HG03135 (cell line): ENCODE results near the gene CUZD1.
A peak's percentile ranks its signal among the peaks of the same experiment; 100 is the strongest.
"Not testable (repeated sequence)": the region's sequence is repeated elsewhere in the genome, so short reads cannot be mapped to it uniquely, and the experiment has no call there.

ENCODE experiments used
- ATAC-seq: cut with Tn5 transposase; IDR thresholded peaks from one replicate; pipeline ENCODE4 v1.9.1; 2021; ENCODE audit warnings: mild to moderate bottlenecking, moderate library complexity; ENCODE audit not compliant: unreplicated experiment

CUZD1 gene

DNA sequence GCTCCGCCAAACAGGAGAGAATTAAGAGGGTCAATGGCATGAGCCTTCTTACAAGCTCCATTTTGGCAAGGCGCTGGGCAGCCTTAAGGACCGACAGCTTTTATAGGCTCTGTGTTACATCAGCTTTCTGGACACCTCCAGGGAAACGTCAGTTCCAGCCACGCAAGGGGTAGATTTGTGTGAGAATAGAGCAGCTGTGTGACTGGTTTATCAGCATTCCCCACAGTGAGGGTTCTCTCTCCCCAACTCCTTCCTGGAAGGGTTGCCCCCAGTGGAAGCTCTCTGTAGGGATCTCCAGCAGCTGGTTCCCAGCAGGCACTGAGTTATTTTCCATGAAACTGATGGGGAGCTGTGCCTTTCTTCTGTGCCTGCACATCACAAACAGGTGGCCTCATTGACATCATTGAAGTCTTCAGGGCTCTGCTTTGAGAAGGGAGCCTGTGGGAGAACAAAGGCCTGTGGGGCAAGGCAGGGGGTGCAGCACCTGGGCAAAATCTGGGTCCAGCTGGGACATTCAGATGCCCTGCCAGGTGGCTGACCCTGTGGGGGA, at the start of gene CUZD1:
TSS of gene CUZD1 (minus strand) at position 75 of the 550 bp plus-strand sequence. CDS start at position 61, 14 bp downstream.
- ATAC-seq, result no peak

- no peak for ATAC-seq
Measured at GRCh38 chr10:122894261-122894944, 48.7 kb upstream of the CUZD1 start.

DNA sequence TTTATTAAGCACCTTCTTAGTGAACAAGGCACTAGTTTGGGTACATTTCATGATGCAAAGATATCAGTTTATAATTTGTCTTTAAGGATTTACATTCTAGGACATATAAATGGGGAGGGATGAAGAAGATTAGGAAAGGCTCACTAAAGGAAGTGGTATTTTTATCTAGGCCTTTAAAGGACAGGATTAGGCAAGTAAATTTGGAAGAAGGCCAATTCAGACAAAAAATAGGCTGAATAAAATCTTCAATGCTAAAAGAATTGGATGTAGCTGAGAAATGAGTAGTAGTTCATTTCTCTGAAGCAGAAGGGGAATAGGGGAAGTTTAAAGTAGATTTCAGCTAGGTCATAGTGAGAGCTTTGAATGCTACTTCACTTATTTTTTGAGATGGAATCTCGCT, 38.5 kb upstream of the CUZD1 start:
- no peak for ATAC-seq

DNA sequence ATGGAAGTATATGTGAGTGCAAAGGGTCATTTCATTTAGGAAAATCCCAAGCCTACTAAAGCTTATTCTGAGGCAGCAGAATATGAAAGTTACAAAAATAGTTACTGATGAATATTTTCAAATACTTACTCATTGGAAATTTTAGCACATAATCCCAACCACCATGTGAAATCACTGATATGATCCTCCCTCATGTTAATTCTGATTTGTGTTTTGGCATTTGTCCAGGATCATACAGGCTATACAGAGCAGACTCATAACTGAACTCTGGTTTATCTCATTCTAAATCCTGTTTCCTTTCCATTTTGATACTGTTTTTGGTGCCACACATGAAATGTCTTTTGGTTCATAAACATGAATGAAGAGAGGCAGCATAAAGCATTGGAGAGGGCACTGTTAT, 37.1 kb upstream of the CUZD1 start:
- no peak for ATAC-seq

GRCh38 chr10:122879339-122880273, 33.9 kb upstream of the CUZD1 start, which contains the start of gene FAM24B:
Gene FAM24B (minus strand): TSS chr10:122879581. CDS start chr10:122850515, 29,066 bp downstream.
- peak; percentile 85 for ATAC-seq

GRCh38 chr10:122878799-122879338, 33.2 kb upstream of the CUZD1 start:
- ATAC-seq, result peak; percentile 15

DNA sequence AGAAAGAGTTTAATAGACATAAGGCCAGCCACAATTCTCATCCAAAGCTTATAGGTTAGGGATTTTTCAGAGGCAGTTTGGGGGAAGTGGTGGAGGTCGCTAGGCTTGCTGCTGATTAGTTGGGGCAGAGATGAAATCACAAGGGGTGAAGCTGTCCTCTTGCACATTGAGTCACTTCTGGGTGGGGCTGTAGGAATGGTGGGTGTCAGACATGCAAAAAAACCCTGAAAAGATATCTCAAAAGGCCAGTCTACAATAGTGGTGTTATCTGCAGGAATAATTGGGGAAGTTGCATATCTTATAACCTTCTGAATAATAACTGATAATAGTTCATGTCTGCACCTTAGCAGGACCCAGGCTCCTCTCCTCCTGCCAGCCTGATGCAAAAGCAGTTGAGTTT, 31.6 kb upstream of the CUZD1 start:
- ATAC-seq, result no peak

DNA sequence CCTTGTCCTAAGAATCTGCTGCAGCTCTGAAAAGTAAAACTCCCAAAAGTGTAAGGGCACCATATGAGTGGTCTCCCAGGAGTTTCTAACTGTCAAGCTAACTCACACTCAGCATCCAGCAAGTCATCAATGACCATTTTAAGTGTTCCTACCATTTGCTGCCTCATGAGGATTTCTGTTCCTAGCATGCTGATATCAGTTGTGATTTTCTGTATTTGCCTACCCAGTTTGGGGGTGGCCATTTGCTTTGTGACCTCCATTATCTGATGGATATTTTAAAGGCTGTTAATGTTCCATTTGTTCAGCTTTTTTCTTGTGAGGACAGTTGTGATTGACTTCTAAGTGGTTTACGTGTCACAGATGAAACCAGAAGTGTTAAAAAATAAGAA, 30.8 kb upstream of the CUZD1 start:
- ATAC-seq, result no peak

GRCh38 chr10:122875843-122876466, 30.3 kb upstream of the CUZD1 start:
- ATAC-seq, result no peak

- ATAC-seq, result not testable (repeated sequence)
Measured at GRCh38 chr10:122871947-122872346, 26.3 kb upstream of the CUZD1 start.

DNA sequence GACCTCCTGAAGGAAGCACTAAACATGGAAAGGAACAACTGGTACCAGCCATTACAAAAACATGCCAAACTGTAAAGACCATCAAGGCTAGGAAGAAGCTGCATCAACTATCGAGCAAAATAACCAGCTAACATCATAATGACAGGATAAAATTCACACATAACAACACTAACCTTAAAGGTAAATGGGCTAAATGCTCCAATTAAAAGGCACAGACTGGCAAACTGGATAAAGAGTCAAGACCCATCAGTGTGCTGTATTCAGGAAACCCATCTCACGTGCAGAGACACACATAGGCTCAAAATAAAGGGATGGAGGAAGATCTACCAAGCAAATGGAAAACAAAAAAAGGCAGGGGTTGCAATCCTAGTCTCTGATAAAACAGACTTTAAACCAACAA, 23.1 kb upstream of the CUZD1 start:
- not testable (repeated sequence) for ATAC-seq

- not testable (repeated sequence) for ATAC-seq
Measured at GRCh38 chr10:122866757-122867482, 21.3 kb upstream of the CUZD1 start.

- no peak for ATAC-seq
Measured at GRCh38 chr10:122864901-122865300, 19.2 kb upstream of the CUZD1 start.

GRCh38 chr10:122864194-122864592, 18.5 kb upstream of the CUZD1 start:
- ATAC-seq, result no peak

DNA sequence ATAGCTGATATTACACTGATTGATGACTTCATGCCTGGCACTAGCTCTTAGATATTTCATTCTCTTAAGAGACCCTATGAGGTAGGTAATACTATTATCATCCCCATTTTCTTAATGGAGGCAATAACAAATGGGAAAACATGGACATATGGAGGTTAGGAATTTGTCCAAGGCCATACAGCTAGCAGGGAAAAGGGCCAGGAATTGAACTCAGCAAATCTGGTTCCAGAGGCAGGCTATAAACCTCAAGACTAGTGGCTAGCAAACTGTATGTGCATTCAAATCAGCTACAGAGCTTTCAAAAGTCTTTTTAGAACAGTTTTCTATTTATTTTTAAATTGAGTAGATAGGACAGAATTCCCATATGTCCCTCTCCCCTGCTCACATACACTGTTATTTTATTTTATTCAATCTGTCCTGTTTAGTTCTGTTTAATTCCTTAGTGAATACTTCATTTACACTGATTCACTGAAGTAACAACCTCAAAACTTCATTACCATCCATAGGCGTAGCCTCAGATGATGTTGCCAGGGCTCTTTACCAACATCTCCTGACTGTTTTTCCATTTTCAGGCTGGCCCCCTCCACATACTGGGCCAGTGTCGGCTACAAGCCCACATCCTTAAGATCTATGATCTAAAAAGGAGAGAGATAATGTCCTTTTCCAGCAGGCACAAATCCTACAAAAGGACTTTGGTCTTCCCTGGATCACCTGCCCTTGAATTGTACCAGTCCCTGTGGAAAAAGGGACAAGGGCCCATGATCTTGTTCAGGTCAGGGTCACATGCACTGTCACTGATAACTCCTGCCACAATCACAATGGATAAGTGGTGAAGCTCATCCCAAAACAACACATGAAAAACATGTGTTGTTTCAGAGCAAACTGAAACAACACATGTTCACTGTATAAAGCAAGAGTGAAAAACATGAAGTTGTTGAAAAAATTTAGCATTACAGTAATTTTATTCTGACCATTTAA, 17.8 kb upstream of the CUZD1 start:
- ATAC-seq, result no peak

DNA sequence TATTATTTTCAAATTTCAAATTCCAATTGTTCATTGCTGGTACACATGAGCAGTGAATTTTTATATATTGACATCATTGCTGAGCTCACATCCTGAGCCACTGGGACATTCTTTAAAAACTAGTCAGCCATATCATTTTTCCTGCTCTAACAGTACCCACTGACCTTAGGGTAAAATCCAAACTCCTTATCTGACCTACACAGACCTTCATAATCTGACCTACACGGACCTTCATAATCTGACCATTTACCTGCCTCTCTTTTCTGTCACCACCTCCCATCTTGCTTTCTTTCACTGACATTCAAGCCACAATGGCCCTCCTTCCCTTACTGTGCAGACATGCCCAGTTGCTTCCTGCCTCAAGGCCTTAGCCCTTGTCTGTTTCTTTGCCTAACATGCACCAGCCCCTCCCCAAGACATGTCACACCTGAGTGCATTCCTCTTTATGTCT, 16.1 kb upstream of the CUZD1 start:
- ATAC-seq, result no peak

- no peak for ATAC-seq
Measured at GRCh38 chr10:122859527-122859926, 13.9 kb upstream of the CUZD1 start.

- not testable (repeated sequence) for ATAC-seq
Measured at GRCh38 chr10:122858042-122858441, 12.4 kb upstream of the CUZD1 start.

DNA sequence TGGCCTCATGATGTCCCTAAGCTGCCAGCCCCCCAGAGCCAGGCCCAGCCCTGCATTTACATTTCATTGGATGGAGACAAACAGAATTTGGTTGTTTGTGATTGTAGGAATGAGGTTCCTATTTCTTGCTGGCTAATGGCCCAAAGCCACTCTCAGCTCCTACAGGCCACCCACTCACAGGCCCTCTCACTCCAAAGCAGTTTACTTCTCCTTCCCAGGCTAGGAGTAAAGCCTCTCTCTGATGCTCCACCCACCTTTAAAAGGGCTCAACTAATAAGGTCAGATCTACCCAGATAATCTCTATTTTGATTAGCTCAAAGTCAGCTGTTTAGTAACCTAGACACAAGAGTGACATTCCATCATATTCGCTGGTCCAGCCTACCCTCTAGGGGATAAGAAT, 11.2 kb upstream of the CUZD1 start:
- ATAC-seq, result no peak
